HEK293T (cell line): Measurements from ENCODE around the gene PPRC1.
A peak's percentile ranks its signal among the peaks of the same experiment; 100 is the strongest.

ENCODE experiments used
- CTCF ChIA-PET: fragments of 350-600 bp; formaldehyde crosslinking; extraction: SDS; loops from one replicate; lab custom pipeline; 2021; ENCODE audit warnings: antibody characterized with exemption, inconsistent platforms; lab: Yijun Ruan, JAX
- POLR2A ChIA-PET: fragments of 350-600 bp; formaldehyde crosslinking; extraction: SDS; loops from one replicate; lab custom pipeline; 2020; ENCODE audit warnings: antibody characterized with exemption, inconsistent platforms; lab: Yijun Ruan, JAX
- DNase-seq: peaks from one replicate; pipeline ENCODE4 v3.0.0; 2012; ENCODE audit warnings: mixed read lengths; ENCODE audit errors: extremely low spot score
- ARNT ChIP-seq: fragments of 450-650 bp; IDR thresholded peaks from 2 replicates; pipeline ENCODE4 v1.6.1; 2017; ENCODE audit warnings: mild to moderate bottlenecking
- BHLHE40 ChIP-seq: fragments of 450-650 bp; IDR thresholded peaks from 2 replicates; pipeline ENCODE4 v1.6.1; 2016; ENCODE audit warnings: mild to moderate bottlenecking, moderate library complexity, borderline replicate concordance
- CTBP1 ChIP-seq: fragments of 450-650 bp; IDR thresholded peaks from 2 replicates; pipeline ENCODE4 v1.6.1; 2016; ENCODE audit warnings: borderline replicate concordance
- ELF4 ChIP-seq: fragments of 450-650 bp; IDR thresholded peaks from 2 replicates; pipeline ENCODE4 v1.6.1; 2017; ENCODE audit warnings: antibody characterized with exemption
- FOXA1 ChIP-seq: fragments of 450-650 bp; IDR thresholded peaks from 2 replicates; pipeline ENCODE4 v1.6.1; 2016; ENCODE audit warnings: mild to moderate bottlenecking
- FOXK2 ChIP-seq: fragments of 450-650 bp; IDR thresholded peaks from 2 replicates; pipeline ENCODE4 v1.6.1; 2016; ENCODE audit warnings: mild to moderate bottlenecking
- FOXM1 ChIP-seq: fragments of 450-650 bp; IDR thresholded peaks from 2 replicates; pipeline ENCODE4 v1.6.1; 2017; ENCODE audit warnings: mild to moderate bottlenecking, borderline replicate concordance
- HDGF ChIP-seq: fragments of 450-650 bp; IDR thresholded peaks from 2 replicates; pipeline ENCODE4 v1.6.1; 2017; ENCODE audit warnings: antibody characterized with exemption, borderline replicate concordance
- L3MBTL2 ChIP-seq: fragments of 450-650 bp; conservative IDR thresholded peaks from 2 replicates; pipeline ENCODE4 v1.6.1; 2016; ENCODE audit warnings: mild to moderate bottlenecking
- LEF1 ChIP-seq: fragments of 450-650 bp; IDR thresholded peaks from 2 replicates; pipeline ENCODE4 v1.6.1; 2017; ENCODE audit warnings: mild to moderate bottlenecking, borderline replicate concordance
- NFRKB ChIP-seq: fragments of 450-650 bp; IDR thresholded peaks from 2 replicates; pipeline ENCODE4 v1.6.1; 2016; ENCODE audit warnings: mild to moderate bottlenecking, moderate library complexity
- SP1 ChIP-seq: fragments of 450-650 bp; IDR thresholded peaks from 2 replicates; pipeline ENCODE4 v1.6.1; 2017
- SUZ12 ChIP-seq: fragments of 450-650 bp; IDR thresholded peaks from 2 replicates; pipeline ENCODE4 v1.6.1; 2016; ENCODE audit warnings: mild to moderate bottlenecking
- TARDBP ChIP-seq: fragments of 450-650 bp; IDR thresholded peaks from 2 replicates; pipeline ENCODE4 v1.6.1; 2016
- ZNF384 ChIP-seq: fragments of 450-650 bp; IDR thresholded peaks from 2 replicates; pipeline ENCODE4 v1.6.1; 2016
- TF ChIP-seq, protein P1 (sequence below): fragments of 450-650 bp; IDR thresholded peaks from 2 replicates; pipeline ENCODE4 v1.6.1; 2016

Gene PPRC1

DNA sequence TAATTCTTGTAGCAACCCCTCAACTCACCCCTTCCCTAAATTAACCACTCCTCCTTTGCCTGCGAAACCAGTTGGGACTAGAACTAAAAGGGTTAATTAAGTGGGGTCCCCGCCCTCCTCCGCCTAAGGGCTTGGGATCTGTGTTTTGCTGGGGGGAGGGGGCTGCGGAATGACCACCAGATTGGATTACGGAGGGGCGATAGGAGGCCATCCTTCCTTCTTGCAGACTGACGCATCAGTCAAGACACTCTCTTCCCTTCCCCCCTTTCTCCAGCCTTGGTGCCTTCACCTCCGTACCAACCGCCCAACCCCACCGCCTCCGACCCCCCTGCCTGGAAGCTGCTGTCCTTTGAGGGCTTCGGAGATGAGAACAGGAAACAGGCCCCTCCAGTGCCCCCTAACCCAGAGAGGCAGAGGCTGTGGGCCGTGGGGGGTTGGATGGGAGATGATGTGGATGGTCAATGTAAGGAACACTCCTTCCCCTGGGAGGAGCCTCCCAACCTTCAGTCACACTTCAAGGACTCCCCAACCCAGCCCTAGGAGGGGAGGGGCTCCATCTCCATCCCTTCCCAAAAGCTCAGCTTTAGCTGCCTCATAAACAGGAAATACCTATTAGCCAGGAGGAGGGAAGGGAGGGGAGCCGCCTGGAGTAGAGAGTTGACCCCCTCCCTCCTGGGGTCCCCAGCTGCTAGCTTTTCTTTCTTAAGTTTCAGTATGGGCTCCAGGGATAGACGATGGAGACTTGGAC, 11.7 kb upstream of the PPRC1 start:
- DNase-seq = no peak
- TF ChIP-seq SP1 (no peak), NFRKB (no peak), L3MBTL2 (0 out of 2 replicates have a peak, but pooled peaks have one; percentile 3)
- ChIA-PET POLR2A (interaction anchor here (0.7 to 1.2 kb wide), 3 partner anchors 31 to 56 kb away, joined by 3 read pairs; partner anchors contain the start of genes HPS6 and NOLC1), CTCF (interaction anchor here (1.2 kb wide), 1 partner anchor 11 kb away, joined by 4 read pairs; the partner anchor contains the start of gene PPRC1)

- TF ChIP-seq FOXK2 = no peak
- no peak for TF ChIP-seq FOXA1
- TF ChIP-seq, protein P1, sequence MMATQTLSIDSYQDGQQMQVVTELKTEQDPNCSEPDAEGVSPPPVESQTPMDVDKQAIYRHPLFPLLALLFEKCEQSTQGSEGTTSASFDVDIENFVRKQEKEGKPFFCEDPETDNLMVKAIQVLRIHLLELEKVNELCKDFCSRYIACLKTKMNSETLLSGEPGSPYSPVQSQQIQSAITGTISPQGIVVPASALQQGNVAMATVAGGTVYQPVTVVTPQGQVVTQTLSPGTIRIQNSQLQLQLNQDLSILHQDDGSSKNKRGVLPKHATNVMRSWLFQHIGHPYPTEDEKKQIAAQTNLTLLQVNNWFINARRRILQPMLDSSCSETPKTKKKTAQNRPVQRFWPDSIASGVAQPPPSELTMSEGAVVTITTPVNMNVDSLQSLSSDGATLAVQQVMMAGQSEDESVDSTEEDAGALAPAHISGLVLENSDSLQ = no peak
- DNase-seq = no peak
- ChIA-PET POLR2A (interaction anchor here (0.7 to 1.2 kb wide), 5 partner anchors 13 to 56 kb away, joined by 3 read pairs; partner anchors contain the start of genes HPS6 and NOLC1), CTCF (interaction anchor here (1.2 to 1.3 kb wide), 2 partner anchors 11 kb away, joined by 3 to 4 read pairs; partner anchors contain the start of gene PPRC1)
Measured at GRCh38 chr10:102121739-102122372, 11.0 kb upstream of the PPRC1 start.

DNA sequence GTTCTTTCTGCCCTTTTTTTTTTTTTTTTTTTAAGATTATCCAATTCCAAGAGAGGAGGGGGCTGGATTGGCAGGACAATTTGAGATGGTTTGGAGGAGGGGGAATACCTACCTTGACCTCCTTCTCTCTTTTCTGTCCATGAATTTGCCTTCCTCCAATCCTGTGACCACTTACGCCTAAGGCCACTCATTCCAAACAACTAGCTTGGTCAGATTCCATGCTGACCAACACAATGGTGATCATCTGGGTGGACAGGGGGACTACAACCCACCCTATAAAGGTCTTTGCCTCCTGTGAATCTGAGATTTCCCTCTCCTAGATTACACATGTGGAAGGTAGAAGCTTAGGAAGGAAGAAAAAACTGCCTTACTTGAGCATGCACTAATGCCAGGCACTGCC, 10.4 kb upstream of the PPRC1 start:
- CTCF ChIA-PET = interaction anchor here (1.3 kb wide), 1 partner anchor 10 kb away, joined by 3 read pairs; the partner anchor contains the start of gene PPRC1
- POLR2A ChIA-PET = interaction anchor here (0.7 to 1.2 kb wide), 2 partner anchors 13 to 47 kb away, joined by 3 read pairs; no protein-coding TSS in a partner anchor
- TF ChIP-seq ARNT (no peak), LEF1 (no peak), FOXA1 (no peak), CTBP1 (no peak), NFRKB (no peak), FOXM1 (no peak), ELF4 (no peak), HDGF (no peak), FOXK2 (no peak), BHLHE40 (no peak)
- TF ChIP-seq, protein P1 = no peak
- no peak for DNase-seq

DNA sequence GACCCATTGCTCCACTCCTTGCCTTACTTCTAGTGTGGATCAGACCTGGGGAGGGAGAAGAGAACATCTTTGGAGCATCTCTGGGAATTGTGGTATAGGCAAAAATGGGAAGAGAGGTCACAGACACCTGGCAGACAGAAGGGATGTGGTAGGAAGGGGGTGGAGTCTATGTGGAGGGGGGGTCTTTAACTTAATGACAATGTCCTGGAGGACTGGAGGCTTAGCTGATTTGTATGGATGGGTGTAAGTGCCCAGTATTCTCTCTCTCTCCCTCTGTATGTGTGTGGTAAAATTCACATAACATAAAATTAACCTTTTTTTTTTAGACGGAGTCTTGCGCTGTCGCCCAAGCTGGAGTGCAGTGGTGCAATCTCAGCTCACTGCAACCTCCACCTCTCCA, 9.6 kb upstream of the PPRC1 start:
- TF ChIP-seq FOXM1 (no peak), ELF4 (no peak), ARNT (no peak), HDGF (no peak), SUZ12 (no peak), TARDBP (no peak), FOXA1 (no peak), FOXK2 (no peak), BHLHE40 (no peak), NFRKB (no peak), SP1 (no peak), CTBP1 (no peak), LEF1 (no peak), ZNF384 (no peak), L3MBTL2 (no peak)
- TF ChIP-seq, protein P1 = no peak
- no peak for DNase-seq
- CTCF ChIA-PET = interaction anchor here (1.3 kb wide), 1 partner anchor 9 kb away, joined by 3 read pairs; the partner anchor contains the start of gene PPRC1
- POLR2A ChIA-PET = interaction anchor here (1.0 to 1.2 kb wide), 3 partner anchors 8 to 47 kb away, joined by 3 to 4 read pairs (median 3); no protein-coding TSS in a partner anchor

GRCh38 chr10:102131286-102132170, 1.3 kb upstream of the PPRC1 start:
- ChIA-PET POLR2A (interaction anchor here (1.3 to 2.0 kb wide), 2 partner anchors 17 to 19 kb away, joined by 5 read pairs; no protein-coding TSS in a partner anchor), CTCF (interaction anchor here (0.6 to 1.6 kb wide), 8 partner anchors 9 to 365 kb away, joined by 3 to 6 read pairs (median 4); no protein-coding TSS in a partner anchor)
- no peak for DNase-seq
- TF ChIP-seq L3MBTL2 (no peak), LEF1 (no peak), ARNT (no peak), FOXM1 (no peak), ZNF384 (no peak), SUZ12 (no peak), HDGF (no peak), NFRKB (no peak), ELF4 (no peak), FOXA1 (no peak)
- TF ChIP-seq, protein P1 = no peak
